ENCODE measurements around the gene NTNG1.

NTNG1 gene

DNA sequence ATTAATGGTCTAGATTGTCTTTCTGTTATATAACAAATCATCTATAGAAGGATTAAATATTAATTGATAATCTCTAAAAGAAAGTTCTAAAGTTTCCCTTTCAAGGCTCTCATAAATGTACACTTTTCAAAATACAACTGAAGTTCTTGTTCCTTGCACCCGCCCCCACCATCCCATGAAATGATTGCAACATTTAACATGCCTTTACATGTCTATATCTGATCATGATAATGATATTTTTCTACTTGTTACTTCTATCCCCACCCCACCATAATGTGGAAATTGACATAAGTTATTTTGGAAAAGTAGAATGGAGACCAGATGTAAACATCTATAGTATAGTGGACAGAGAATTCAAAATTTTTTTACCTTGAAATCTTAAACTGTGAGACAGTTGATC, 186.6 kb downstream of the NTNG1 start:
- DNase-seq (ENCODE audit: low read depth in 2 of 2), result no peak

GRCh38 chr1:107328087-107328486, 187.2 kb downstream of the NTNG1 start:
- no peak for DNase-seq (ENCODE audit: low read depth in 2 of 2)

DNA sequence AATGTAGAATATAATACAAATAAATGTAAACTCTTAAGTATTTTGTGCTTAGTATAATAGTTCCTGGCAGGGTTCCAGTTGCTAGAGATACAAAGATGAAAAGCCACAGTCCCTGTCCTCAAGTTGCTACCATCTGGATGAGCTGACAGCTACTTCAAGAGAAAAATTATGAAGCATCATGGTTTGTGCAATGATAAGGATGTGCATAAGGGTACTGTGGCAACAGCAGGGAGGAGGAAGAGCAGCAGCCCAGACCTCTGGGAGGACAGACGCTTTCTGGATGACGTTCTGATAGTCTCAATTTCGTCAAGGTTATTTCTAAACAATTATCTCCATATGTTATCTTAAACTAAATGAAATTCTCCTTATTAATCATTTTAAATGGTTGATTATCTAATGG, 198.9 kb downstream of the NTNG1 start:
- no peak for DNase-seq (ENCODE audit: low read depth in 2 of 2)

GRCh38 chr1:107342316-107342715, 201.5 kb downstream of the NTNG1 start:
- DNase-seq (ENCODE audit: low read depth in 2 of 2), result no peak

GRCh38 chr1:107342768-107343167, 201.9 kb downstream of the NTNG1 start:
- no peak for DNase-seq (ENCODE audit: low read depth in 2 of 2)

- no peak for DNase-seq (ENCODE audit: low read depth in 2 of 2)
Measured at GRCh38 chr1:107343601-107344000, 202.8 kb downstream of the NTNG1 start.

GRCh38 chr1:107344268-107344760, 203.5 kb downstream of the NTNG1 start:
- DNase-seq (ENCODE audit: low read depth in 2 of 2), result no peak

DNA sequence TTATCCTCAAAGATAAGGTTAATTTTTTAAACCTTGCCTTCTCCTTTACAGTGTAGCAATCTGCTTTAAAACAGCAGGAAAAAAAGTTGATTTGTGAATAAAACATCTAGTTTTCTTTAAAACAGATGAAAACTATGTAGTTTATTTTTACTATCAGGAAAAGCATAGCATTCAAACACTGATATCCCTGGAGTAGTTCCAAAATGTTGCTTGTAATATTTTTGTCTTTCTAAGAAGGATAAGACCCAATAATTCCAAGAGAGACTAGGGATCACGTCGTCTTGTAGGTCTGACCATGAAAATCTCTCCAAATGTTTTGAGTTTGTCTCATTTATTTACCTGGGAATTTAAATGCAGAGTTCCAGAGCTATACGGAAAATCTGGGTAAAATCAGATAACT, 204.0 kb downstream of the NTNG1 start:
- DNase-seq (ENCODE audit: low read depth in 2 of 2), result no peak

DNA sequence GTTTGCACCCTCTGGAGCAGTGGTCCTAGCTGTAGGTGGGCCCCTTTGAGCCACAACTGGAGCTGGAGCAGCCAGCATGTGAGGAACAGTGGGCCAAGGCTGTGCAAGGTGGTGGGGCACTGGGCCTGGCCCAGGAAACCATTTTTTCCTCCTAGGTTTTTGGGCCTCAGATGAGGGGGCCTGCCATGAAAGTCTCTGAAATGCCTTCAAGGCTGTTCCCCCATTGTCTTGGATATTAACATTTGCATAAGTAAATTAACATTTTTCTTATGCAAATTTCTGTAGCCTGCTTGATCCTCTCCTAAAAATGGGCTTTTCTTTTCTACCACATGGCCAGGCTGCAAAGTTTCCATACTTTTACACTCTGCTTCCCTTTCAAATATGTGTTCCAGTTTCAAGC, 212.0 kb downstream of the NTNG1 start:
- no peak for DNase-seq (ENCODE audit: low read depth in 2 of 2)

GRCh38 chr1:107357376-107357775, 216.5 kb downstream of the NTNG1 start:
- DNase-seq (ENCODE audit: low read depth in 2 of 2), result no peak

- DNase-seq (ENCODE audit: low read depth in 2 of 2), result no peak
Measured at GRCh38 chr1:107358619-107359327, 217.9 kb downstream of the NTNG1 start.

DNA sequence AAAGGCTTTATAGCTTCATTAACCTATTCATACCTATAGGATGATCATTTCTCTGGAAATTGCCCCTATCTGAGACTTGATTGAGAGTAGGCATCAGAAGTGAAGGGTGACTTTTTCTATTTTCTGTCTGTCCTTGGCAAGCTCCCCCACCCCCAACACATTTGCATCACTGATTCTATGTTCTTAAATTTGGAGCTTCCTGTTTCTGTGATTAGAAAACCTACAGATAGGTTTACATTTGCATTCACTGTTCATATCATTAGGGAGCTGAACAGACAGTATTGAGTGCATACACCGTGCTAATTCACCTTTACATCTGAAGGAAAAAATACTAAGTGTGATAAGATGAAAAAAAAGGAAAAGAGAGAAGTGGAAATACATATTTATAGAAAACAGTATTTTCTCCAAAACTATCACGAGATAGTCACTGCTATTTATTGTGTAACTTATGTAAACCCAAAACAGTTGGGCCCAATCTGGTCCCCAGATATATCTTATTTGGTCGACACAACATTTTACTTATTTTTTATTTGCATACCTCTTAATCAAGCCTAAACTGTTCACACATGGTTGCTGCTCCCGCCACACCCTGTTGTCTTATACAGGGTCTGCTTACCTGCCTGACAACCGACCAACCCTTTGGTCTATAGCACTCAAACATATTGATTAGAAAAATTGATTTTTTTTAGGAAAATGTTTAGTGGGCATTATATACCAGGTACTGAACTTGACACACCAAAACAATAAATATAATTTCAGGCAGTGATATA, 218.8 kb downstream of the NTNG1 start:
- no peak for DNase-seq (ENCODE audit: low read depth in 2 of 2)

DNA sequence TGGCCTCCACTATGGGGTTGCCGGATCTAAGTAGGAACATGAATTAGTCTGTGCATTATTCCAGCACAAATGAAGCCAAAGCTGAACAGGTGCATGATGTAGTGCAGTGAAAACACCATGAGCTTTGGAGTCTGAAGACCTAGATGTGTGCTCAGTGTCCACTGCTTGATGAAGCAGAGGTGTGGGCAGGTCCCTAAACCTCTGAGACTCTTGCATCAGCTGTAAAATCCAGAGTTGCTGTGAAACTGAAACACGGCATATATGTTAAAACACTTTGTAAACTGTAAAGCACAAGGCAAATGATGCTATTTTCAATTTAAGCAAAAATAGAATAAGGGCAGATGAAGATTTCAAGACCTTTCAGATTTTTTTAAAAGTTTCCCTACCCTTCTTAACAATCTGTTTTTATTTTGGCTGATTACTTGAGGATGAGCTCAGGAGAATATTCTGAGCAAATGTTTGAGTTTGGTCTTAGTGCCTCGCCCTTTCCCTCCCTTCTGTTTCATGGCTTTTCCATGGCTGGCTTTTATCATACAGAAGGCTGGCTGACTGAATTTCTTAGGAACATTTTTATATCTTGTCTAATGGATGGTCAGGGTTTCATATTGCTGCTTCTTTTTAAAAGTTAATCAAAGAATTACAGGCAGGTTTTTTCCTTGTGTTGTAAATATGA, 221.8 kb downstream of the NTNG1 start:
- DNase-seq (ENCODE audit: low read depth in 2 of 2), result no peak

DNA sequence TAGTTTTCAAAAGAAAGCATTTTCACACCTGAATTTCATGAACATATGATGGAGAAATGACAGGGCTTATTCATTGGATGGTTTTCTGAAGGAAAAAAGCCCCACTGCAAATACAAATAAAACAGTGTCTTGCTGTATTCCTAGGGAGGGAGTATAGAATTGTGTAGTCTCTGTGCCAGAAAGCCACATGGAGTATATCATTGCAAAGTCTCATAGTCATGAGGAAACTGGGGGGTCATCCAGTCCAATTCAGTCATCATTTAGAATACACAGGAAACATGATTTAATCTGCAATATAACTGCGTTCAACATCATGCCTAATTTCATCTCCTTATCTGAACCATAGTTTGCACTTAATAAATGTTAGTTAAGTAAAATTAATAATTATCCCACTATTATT, 222.3 kb downstream of the NTNG1 start:
- DNase-seq (ENCODE audit: low read depth in 2 of 2), result no peak

- DNase-seq (ENCODE audit: low read depth in 2 of 2), result no peak
Measured at GRCh38 chr1:107365527-107366240, 224.8 kb downstream of the NTNG1 start.

GRCh38 chr1:107378426-107378825, 237.6 kb downstream of the NTNG1 start:
- DNase-seq (ENCODE audit: low read depth in 2 of 2), result no peak

DNA sequence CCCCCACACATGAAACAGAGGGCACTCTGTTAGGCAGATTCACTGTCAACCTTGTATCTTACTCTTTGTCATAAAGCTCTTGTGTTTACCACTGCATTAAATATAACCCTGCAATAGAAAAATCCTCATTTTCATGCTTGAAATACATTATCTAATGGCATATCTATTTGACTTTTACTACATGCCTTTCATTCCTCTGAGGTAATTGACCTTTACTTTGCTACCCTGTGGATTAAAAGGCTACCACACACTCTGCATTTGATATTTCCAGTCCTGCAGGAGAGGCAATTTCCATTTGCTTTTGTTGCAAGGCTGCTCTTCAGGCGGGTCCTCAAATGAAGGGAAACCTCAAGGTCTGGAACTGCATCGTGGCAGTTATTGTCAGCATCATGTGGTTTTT, 238.0 kb downstream of the NTNG1 start:
- no peak for DNase-seq (ENCODE audit: low read depth in 2 of 2)

DNA sequence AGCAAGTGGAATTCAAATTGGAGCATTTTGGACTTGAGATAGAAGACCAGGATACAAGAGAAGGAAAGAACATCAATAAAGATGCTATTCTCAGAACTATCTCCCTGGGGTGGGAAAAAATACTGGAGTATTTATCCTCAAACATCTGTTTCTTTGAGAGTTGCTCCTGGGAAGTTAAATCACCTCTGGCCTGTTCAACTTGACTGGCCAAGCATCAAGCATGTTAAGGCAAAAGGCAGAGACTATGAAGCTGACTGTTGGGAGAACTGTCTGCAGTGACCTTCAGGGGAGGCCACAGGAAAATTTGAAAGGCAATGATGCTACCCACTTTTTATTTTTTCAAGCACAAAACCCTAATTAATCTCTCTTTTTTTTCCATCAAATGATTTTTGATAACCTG, 239.0 kb downstream of the NTNG1 start:
- DNase-seq (ENCODE audit: low read depth in 2 of 2), result no peak

- no peak for DNase-seq (ENCODE audit: low read depth in 2 of 2)
Measured at GRCh38 chr1:107389410-107390396, 248.9 kb downstream of the NTNG1 start.

DNA sequence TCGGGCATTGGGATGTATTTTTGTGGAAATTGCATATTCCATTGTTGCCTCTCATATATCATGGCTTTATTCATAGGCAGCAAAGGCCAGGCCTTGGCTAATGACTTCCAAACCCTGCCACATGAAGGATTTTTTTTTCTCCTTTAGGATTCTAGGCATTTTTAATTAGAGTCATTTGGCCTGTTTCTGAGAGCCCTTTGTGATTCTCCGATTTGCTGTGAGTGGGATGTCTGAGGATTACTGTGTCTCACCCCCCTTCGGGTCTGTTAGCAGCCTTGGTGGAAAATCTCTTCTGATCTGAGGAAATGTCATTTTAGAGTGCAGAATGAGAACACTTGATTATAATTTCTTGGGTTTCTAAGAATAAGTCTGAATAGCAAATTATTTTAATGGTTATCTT, 253.5 kb downstream of the NTNG1 start:
- no peak for DNase-seq (ENCODE audit: low read depth in 2 of 2)

DNA sequence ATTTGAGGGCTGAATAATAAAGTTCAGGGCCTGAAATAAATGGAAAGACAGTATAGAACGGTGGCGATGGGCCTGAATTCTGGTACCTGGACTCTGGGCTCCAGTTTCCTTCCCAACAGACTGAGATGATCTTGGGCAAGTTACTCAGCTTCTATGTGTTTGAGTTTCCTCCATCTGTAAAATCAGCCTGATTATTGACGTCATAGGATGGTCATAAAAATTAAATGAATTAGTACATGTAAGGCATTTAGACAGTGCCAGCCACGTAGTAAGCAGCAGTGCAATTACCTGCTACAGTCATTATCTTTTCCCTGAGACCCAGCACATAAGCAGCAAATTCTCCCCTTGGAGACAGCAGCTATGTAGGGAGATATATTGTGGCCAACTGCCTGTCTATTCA, 260.9 kb downstream of the NTNG1 start:
- DNase-seq (ENCODE audit: low read depth in 2 of 2), result no peak
